GM12865 (cell line): ENCODE results near the gene PLEKHM3.

ENCODE experiments used
- DNase-seq: peaks from one replicate; pipeline ENCODE4 v3.0.0; 2010; ENCODE audit warnings: low read depth
- H3K4me3 ChIP-seq: 2 replicates; pipeline ENCODE4 v1.5.1; 2011; ENCODE audit warnings: mild to moderate bottlenecking, low read depth, low read length, control low read depth
- TF ChIP-seq, protein P1 (sequence below): IDR thresholded peaks from 2 replicates; pipeline ENCODE4 v1.5.1; 2011; ENCODE audit warnings: low read length, control low read depth, low read depth, inconsistent platforms; ENCODE audit not compliant: insufficient read depth; ENCODE audit errors: missing control alignments

Gene PLEKHM3

DNA sequence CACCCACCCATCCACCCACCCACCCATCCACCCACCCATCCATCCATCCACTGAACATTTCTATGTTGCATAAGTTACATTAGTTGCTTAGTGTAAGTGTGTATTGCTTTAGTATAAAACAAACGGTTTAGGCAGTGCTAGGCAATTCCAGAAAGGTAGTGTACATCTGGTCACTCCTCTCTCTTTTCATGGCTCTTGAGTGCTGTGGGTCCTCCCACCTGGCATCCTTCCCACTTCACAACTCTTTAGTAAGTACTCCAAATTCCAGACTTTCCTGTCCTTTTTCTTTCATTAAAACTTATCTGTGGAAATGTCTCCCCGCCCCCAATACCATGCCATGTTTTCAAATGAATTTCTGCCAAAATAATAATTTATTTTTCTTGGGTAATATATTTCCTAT, 122.5 kb downstream of the PLEKHM3 start:
- no peak overlapping the region for H3K4me3 ChIP-seq
- DNase-seq, result no peak
- TF ChIP-seq, protein P1, sequence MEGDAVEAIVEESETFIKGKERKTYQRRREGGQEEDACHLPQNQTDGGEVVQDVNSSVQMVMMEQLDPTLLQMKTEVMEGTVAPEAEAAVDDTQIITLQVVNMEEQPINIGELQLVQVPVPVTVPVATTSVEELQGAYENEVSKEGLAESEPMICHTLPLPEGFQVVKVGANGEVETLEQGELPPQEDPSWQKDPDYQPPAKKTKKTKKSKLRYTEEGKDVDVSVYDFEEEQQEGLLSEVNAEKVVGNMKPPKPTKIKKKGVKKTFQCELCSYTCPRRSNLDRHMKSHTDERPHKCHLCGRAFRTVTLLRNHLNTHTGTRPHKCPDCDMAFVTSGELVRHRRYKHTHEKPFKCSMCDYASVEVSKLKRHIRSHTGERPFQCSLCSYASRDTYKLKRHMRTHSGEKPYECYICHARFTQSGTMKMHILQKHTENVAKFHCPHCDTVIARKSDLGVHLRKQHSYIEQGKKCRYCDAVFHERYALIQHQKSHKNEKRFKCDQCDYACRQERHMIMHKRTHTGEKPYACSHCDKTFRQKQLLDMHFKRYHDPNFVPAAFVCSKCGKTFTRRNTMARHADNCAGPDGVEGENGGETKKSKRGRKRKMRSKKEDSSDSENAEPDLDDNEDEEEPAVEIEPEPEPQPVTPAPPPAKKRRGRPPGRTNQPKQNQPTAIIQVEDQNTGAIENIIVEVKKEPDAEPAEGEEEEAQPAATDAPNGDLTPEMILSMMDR, result no peak

DNA sequence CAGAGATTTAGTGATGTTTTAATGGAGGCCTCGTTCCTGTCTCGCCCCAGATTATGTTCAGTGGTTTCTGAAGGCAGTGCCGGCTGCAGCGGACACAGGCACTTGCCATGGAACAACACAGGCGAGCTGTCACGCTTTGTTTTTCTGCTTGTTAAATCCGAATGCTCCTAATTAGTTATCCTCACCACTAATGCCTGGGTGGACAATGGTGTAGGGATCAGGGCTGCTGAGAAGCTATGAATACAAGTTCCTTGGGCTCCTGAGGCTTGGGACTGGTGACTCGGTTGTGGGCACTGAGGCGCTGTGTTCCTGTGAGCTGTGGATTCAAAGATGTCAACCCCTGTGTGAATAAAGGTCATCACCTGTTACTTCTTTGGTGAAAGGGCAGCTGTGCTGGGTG, 123.5 kb downstream of the PLEKHM3 start:
- TF ChIP-seq, protein P1, result no peak
- H3K4me3 ChIP-seq, result no peak overlapping the region
- no peak for DNase-seq

DNA sequence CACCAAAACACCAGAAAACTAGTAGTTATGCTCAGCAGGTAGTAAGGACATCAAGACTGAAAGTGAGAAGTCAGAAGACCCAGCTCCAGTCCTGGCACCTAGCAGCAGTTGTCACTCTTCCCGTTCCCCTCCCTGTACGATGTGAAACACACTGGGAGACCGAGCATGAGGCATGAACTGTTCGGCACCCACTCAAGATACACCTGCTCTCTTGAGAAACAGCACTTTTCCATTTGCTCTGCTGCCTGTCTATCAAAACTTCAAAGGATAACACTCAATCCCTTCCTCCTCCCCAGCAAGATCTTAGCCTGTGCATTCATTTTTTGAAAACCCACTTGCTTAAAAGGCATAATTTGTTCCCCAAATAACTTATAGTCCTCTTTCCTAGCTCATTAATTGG, 123.9 kb downstream of the PLEKHM3 start:
- H3K4me3 ChIP-seq, result no peak overlapping the region
- TF ChIP-seq, protein P1, result no peak
- no peak for DNase-seq

DNA sequence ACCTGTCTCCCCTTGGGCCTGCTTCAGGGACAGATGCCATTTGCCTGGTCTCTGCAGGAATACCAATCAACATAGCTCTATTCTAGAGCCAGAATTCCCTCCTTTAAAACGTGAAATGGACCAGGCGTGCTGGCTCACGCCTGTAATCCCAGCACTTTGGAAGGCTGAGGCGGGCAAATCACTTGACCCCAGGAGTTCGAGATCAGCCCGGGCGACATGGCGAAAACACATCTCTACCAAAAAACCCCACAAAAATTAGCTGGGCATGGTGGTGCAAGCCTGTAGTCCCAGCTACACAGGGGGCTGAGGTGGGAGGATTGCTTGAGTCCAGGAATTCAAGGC, 127.0 kb downstream of the PLEKHM3 start:
- TF ChIP-seq, protein P1, result no peak
- no peak for DNase-seq
- H3K4me3 ChIP-seq, result no peak overlapping the region

DNA sequence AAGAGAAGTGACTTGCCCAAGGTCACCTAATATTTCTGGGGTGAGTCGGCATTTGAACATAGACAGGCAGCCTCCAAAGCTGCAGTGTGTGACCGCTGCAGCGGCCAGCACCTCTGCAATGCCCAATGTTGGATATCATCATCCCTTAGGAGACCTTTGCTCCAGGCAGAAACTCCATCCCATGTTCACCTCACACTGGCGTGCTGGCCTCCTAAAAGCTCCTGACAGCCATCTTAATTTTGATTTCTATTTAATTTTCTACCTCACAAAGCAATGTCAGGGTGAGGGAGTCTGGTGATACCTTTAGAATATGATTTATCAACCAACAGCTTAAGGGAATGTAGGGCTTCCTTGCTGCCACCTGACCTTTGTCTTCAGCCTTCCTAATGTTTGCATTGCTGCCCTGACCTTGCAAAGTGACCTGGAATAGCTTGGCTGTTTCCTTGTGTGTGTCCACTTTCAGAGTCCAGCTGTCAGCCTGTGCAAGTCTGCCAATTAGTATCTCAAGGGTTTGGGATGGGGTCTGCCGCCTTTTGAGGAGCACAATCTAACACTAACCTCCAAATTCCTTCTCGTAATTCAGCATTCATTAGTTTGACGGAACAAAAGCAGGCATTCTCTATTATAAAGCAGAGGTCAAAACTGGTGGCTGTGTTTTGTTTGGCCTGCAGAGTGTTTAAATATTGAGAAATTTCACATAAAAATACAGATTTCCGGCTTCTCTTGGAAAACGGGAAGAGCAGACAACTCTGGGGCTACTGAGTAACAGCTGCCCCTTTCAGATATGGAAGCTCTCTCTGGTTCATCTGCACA, 127.6 kb downstream of the PLEKHM3 start:
- DNase-seq, result no peak
- TF ChIP-seq, protein P1, result no peak

DNA sequence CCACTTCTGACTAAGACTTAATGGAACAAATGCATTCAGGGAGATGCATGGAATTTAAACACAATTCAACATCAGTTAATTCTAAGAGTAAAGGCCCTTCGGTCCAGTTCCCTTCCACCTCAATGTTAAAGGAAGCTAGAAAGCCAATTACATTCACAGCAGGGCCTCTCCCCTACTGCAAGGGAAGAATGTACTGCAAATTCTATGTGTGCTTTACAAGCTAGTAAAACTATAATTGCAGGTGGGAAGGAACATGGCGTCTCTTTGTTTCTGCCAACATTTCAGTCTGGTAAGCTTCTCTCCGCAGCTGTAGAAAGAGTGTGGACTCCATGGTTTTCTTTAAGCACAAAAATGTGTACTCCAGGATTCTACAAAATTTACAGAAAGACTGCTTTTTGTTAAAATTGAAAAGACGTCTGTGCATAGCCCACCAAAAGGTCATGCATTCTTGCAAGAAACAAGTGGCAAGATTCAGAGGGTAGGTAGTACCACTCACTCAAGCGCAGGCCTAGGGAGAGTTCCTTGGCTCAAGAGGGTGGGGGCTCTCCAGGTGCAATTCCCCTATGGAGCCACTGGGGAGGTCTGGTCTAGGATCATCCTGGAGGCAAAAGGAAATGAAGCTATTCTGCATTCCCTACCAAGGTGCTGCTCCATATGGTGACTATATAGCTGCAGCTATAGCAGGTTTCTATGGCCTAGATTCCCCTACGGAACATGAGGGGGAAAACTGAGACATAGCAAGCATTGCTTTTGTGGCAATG, 128.6 kb downstream of the PLEKHM3 start:
- TF ChIP-seq, protein P1, result peak; percentile 5
- H3K4me3 ChIP-seq, result no peak overlapping the region
- DNase-seq, result no peak

More for the DNA sequence above, 127.6 kb downstream of the PLEKHM3 start:
- no peak overlapping the region for H3K4me3 ChIP-seq
